ENCODE measurements around the gene ERP29.

GRCh38 chr12:112008918-112009317 lies 4.3 kb upstream of the ERP29 start:
- TF ChIP-seq CTCF (conservative IDR thresholded peaks at IDR 0.05; ENCODE audit: low read length) (no peak), EZH2phosphoT487 (IDR thresholded peaks at IDR 0.05; ENCODE audit: borderline replicate concordance) (no peak)
